ENCODE results near the gene SPEM2. TPM values are rescaled to one million over a fixed set of nuclear protein-coding genes. Genes with fewer than 3 reads are reported as not detected.

SPEM2 gene
- total RNA-seq, 1 experiment from 2014 or later = not detected

DNA sequence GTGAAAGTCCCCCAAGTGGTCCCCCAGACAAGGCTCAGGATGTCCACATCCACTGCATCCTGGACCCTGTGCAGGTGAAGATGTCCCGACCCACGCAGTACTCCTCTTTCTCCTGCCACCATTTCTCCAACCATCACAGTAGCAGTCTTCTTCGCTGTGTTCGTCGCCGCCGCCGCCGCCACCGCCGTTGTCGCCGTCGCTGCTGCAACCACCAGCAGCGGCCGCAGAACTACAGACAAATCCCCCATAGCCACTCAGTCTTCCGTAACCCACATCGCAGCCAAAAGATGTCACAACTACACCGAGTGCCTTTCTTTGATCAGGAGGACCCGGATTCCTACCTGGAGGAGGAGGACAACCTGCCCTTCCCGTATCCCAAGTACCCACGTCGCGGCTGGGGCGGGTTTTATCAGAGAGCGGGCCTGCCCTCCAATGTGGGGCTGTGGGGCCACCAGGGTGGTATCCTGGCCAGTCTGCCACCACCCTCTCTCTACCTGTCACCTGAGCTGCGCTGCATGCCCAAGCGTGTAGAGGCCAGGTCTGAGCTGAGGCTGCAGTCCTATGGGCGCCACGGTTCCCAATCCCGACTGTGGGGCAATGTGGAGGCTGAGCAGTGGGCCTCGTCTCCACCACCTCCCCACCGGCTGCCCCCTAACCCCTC lies 917 bp downstream of the SPEM2 start:
- Histone ChIP-seq H2BK15ac (ENCODE audit: low read depth, low read length) (no peak overlapping the region), H3K4me2 (ENCODE audit: insufficient read depth, insufficient read length, low read length) (no peak overlapping the region), H2BK120ac (ENCODE audit: low read depth, low read length, poor library complexity, severe bottlenecking) (no peak overlapping the region), H3K9me3 (ENCODE audit: control insufficient read depth, low read depth, low read length) (no peaks in the 10 kb centered on the region), H3K56ac (ENCODE audit: insufficient read length, low read depth, low read length) (no peak overlapping the region), H3T11ph (ENCODE audit: low read length) (no peak overlapping the region), H2AK5ac (ENCODE audit: insufficient read length, low read length) (no peak overlapping the region), H3K79me1 (ENCODE audit: insufficient read depth, low read depth, low read length, poor library complexity, severe bottlenecking) (no peaks in the 10 kb centered on the region), H4K8ac (replicated peaks; ENCODE audit: insufficient read length, low read depth, low read length) (no peak overlapping the region), H4K20me1 (ENCODE audit: control insufficient read depth, insufficient read depth, insufficient read length) (no peaks in the 10 kb centered on the region), H3K4ac (ENCODE audit: low read depth, low read length) (no peak overlapping the region), H4K91ac (ENCODE audit: insufficient read length, low read depth, low read length) (no peak overlapping the region), H3K23ac (ENCODE audit: insufficient read length, low read depth, low read length) (no peak overlapping the region), H2BK20ac (ENCODE audit: low read depth, low read length, poor library complexity, severe bottlenecking) (no peak overlapping the region), H3K27ac (ENCODE audit: insufficient read length, low read depth, low read length) (no peak overlapping the region), H3K23me2 (ENCODE audit: insufficient read length, low read depth, low read length, poor library complexity, severe bottlenecking) (no peaks in the 10 kb centered on the region), H3K79me2 (ENCODE audit: insufficient read depth, low read length) (no peaks in the 10 kb centered on the region), H2AFZ (ENCODE audit: low read length) (no peak overlapping the region), H3K9ac (ENCODE audit: extremely low read depth, insufficient read length, low read length) (no peak overlapping the region), H4K5ac (ENCODE audit: insufficient read length, low read depth, low read length) (no peak overlapping the region), H3K14ac (ENCODE audit: insufficient read depth, low read length) (no peak overlapping the region), H3K4me1 (ENCODE audit: insufficient read depth, low read length) (no peaks in the 10 kb centered on the region), H3K18ac (ENCODE audit: insufficient read length, low read depth, low read length) (no peak overlapping the region), H3K27me3 (ENCODE audit: insufficient read depth, low read length) (no peaks in the 10 kb centered on the region; the same call in 1 of the 2 replicates), H2BK5ac (ENCODE audit: insufficient read length, low read length) (no peak overlapping the region), H2BK12ac (ENCODE audit: insufficient read length, low read depth, low read length) (no peak overlapping the region)
- DNase-seq = no peak
- no peaks in the 10 kb centered on the region for H3K4me1 Mint-ChIP-seq
- peaks cover 13% of the 10 kb centered on the region for H3K27me3 Mint-ChIP-seq (ENCODE audit: low read depth)
- H3K27ac Mint-ChIP-seq = no peak overlapping the region; a peak in 1 of 7 replicates
- H3K36me3 Mint-ChIP-seq (ENCODE audit: insufficient read depth in 1 of 3, low read depth in 3 of 3) = no peaks in the 10 kb centered on the region
- H3K9me3 Mint-ChIP-seq = no peaks in the 10 kb centered on the region; a peak in 1 of 5 replicates
- no peak overlapping the region for H3K4me3 Mint-ChIP-seq
- TF ChIP-seq, protein P1, sequence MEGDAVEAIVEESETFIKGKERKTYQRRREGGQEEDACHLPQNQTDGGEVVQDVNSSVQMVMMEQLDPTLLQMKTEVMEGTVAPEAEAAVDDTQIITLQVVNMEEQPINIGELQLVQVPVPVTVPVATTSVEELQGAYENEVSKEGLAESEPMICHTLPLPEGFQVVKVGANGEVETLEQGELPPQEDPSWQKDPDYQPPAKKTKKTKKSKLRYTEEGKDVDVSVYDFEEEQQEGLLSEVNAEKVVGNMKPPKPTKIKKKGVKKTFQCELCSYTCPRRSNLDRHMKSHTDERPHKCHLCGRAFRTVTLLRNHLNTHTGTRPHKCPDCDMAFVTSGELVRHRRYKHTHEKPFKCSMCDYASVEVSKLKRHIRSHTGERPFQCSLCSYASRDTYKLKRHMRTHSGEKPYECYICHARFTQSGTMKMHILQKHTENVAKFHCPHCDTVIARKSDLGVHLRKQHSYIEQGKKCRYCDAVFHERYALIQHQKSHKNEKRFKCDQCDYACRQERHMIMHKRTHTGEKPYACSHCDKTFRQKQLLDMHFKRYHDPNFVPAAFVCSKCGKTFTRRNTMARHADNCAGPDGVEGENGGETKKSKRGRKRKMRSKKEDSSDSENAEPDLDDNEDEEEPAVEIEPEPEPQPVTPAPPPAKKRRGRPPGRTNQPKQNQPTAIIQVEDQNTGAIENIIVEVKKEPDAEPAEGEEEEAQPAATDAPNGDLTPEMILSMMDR (conservative IDR thresholded peaks at IDR 0.05) = no peak
- WGBS (ENCODE audit: extremely low coverage, insufficient read length, low lambda C conversion rate) = no CpG with 5 or more reads among the region's 33 CpGs
